HG03469 (cell line): ENCODE data around the gene ZNF343.
"Not testable (repeated sequence)": the region's sequence is repeated elsewhere in the genome, so short reads cannot be mapped to it uniquely, and the experiment has no call there.

Experiments used
- ATAC-seq: cut with Tn5 transposase; IDR thresholded peaks from one replicate; pipeline ENCODE4 v1.9.1; 2021; ENCODE audit warnings: mild to moderate bottlenecking, moderate library complexity, moderate number of reproducible peaks; ENCODE audit not compliant: unreplicated experiment

Gene ZNF343

DNA sequence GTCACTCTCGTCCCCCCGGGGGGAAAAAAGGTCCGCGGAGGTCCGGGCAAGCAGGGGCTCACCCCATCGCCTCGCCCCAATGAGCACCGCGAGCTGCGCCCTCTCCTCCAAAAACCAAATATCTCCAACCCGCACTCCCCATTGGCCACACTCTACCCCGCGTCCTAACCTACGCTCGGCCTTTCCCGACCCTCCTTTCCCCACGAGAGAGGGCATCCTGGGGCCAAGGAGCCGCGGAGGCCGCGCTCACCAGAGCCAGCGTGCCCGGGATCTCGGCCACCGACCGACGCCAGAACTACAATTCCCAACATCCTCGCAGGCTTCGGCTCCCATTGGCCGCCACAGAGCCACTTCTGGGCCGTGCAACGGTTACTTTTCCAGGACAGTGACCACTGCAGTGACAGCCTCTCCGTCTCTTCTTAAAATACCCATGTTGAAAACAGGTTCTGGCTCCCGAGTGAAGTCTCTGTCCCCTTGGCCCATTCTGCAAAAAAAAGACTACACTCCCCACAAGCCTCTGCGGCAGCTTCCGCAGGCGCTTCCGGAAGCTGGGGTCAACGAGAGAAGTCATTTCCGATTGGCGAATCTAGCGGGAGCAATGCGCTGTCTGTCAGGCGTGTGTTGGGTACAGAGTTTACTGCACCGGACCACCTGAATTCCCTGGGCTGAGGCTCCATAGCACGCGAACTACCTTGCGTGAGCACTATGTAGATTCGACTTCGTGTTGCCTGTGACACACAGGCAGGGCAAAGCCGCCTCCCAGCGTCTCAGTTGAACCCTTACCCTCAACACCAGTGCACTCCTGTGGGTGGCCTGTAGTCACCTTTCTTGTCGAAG lies at the start of gene ZNF343:
Gene ZNF343, minus strand, starts transcription at position 285 of the 837 bp plus-strand sequence. CDS start 15,020 bp downstream, outside the sequence.
- peak; percentile 79 for ATAC-seq

DNA sequence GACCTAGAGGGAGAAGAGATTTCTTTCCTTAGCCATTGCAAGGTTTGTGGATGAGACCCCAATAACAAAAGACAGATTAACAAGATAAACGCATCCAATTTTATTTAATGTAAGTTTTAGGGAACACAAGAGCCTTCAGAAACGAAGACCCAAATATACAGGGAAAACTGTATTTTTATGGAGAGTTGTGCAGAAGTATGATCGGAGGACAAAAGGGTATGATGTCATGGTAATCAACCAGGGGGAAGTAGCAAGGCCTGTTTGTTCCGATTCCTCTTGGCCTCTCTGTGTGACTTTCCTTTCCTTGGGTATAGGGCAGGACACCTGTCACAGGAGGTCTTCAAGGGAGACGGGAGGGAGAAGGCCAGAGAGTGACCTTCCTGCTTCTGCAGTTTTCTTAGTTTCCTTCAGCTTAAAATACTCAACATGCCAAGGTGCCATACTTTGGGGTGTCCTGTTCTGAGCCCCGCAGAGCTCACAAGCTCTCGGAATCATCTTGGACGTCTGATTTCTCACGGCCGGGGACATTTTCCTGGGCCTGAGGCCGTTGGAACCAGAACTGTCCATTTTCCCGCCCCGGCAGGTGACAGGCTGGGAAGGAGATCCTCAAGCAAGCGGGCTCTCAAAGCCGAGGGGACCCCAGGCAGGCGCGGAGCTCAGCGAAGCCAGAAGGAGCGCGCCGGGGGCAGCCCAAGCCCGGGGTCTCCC lies 49.3 kb upstream of the ZNF343 start:
- ATAC-seq: no peak

DNA sequence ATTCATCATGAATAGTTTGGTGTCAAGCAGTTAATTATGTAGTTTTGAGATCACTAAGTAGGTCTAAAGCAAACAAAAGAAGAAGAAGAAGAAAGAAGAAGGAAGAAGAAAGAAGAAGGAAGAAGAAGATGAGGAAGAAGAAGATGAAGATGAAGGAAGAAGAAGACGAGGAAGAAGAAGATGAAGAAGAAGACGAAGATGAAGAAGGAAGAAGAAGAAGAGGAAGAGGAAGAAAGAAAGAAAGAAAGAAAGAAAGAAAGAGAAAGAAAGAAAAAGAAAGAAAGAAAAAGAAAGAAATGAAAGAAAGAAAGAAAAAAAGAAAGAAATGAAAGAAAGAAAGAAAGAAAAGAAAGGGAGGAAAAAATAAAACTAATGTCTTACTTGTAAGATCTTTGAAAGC lies 36.9 kb upstream of the ZNF343 start:
- no peak for ATAC-seq

GRCh38 chr20:2544211-2544610 lies 35.5 kb upstream of the ZNF343 start:
- ATAC-seq: no peak

GRCh38 chr20:2542361-2542760 lies 33.6 kb upstream of the ZNF343 start:
- no peak for ATAC-seq

- ATAC-seq: no peak
Observed at GRCh38 chr20:2541940-2542339, 33.2 kb upstream of the ZNF343 start.

GRCh38 chr20:2538931-2539720 lies 30.4 kb upstream of the ZNF343 start:
- no peak for ATAC-seq

DNA sequence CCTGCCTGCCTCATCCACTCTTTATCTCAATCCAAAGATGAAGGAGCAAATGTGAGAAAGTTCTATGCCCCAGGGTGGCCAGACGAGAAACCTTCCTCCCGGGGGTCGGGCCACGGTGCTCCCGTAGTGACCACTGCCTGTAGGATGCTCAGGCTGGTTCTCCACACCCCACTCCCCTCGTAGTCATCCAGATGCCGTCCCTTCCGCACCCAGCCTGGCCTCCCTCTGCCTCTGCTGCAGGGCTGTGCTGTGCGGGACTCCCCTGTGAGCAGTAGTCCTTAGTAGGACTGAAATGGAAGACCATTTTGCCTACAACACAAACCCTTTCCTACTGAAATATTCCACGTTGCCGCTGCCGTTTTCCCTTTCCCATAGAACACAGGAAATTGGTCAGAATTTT lies 29.6 kb upstream of the ZNF343 start:
- ATAC-seq: no peak

GRCh38 chr20:2537101-2537500 lies 28.4 kb upstream of the ZNF343 start:
- no peak for ATAC-seq

- ATAC-seq: no peak
Observed at GRCh38 chr20:2536560-2536986, 27.9 kb upstream of the ZNF343 start, which contains the start of gene TMC2. TMC2 (plus strand) TSS chr20:2536573; CDS start chr20:2536622, 49 bp downstream.

DNA sequence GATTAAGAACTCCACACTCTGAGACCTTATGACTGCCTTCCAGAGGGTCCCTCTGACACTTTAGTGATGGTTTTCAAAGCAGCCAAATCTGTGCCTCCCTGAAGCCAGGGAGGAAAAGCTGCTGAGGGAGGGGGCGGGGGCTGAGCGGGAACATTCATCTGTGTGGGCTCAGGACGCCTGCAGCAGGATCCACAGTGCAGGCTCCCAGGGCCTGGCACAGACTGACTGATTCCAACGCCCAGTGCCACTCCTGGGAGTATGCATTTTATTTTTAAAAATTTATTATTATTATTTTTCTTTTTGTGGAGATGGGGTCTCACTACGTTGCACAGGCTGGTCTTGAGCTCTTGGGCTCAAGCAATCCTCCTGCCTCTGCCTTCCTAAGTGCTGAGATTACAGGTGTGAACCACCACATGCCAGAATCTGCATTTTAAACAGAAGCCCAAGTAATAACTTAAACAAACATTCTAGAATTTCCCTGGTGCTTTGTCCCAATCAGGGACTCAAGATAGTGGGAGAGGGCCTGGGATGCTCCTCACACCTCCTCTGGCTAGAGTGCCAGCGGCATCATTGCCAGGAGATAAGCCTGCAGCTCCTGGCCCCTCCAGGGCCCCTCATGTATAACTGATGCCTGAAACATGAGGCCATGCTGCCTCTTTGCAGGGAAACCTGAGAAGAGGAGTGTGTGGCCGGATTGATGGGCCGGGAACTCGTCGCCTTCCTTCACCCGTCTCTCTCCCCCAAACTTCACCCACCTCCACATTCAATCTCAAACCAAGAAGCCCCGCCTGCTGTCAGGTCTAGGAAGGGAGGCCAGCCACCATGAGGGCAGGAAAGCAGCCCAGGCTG lies 27.2 kb upstream of the ZNF343 start:
- no peak for ATAC-seq

- ATAC-seq: no peak
Observed at GRCh38 chr20:2533118-2533517, 24.4 kb upstream of the ZNF343 start.

- ATAC-seq: no peak
Observed at GRCh38 chr20:2528671-2529271, 20.1 kb upstream of the ZNF343 start.

GRCh38 chr20:2527762-2528161 lies 19.0 kb upstream of the ZNF343 start:
- no peak for ATAC-seq

- not testable (repeated sequence) for ATAC-seq
Observed at GRCh38 chr20:2526218-2526583, 17.5 kb upstream of the ZNF343 start.

DNA sequence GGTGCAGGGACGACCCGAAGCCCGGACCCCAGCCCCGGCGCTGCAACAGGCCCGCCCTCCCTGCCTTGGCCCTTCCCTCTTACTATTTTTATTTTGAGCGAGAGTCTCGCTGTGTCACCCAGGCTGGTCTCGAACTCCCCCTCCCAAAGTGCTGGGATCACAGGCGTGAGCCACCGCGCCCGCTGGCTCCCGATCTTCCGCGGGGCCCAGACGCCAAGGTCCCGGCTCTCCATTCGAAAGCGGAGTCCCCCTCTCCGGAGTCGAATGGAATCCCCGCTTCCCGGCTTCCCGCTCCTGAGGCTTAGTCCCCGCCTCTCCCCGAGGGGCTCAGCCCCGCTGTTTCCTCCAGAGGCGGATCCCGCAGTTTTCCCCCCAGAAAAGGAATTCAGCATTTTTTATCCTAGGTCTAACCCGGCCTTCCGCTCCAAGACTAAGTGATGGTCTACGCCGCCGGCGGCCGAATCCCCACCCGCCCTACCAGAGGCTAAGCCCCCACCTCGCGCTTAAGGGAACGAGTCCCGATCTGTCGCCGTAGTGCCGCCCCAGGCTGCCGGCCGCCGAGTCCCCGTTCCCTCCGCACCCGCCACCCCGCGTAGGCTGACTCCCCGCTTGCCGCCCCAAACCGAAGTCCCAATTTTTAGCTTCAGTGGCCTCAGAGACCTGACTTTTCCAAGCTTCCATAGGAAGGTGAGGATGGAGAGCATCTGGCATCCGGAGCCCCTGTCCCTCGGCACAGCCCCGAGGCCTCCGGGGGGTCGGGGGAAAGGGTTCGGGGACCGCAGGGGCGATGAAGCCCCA lies 16.2 kb upstream of the ZNF343 start:
- ATAC-seq: no peak

DNA sequence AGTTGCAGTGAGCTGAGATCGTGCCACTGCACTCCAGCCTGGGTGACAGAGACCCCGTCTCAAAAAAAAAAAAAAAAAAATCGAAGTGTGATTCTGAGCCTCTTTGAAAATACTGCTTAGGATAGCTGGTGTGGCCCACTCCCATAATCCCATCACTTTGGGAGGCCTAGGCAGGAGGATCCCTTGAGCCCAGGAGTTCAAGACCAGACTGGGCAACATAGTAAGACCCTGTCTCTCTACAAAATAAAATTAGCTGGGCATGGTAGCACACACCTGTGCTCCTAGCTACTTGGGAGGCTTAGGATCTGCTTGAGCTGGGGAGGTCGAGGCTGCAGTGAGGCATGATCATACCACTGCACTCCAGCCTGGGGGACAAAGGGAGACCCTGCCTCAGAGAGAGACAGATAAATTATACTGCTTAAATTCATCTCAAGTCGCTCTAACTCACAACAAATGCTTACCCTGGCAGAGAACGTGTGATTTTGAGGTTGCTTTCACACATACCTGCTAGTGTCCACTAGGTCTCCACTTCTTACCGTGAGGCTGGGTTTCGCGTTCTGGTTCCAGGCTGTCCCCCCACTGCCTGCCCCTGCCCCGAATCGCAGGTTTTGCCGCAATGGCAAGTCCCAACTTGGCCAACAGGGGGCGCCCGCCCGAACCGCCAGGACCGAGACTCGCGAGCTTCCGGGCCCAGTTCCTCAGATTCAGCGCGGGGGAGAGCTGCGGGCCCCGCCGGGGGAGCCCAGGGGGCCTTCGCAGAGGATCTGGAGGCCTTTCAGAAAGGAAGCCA lies 15.4 kb upstream of the ZNF343 start:
- no peak for ATAC-seq

- ATAC-seq: not testable (repeated sequence)
Observed at GRCh38 chr20:2522826-2523429, 14.2 kb upstream of the ZNF343 start.
